GM08714 (cell line): Measurements from ENCODE around the gene ERFL.
"Not testable (repeated sequence)": the region's sequence is repeated elsewhere in the genome, so short reads cannot be mapped to it uniquely, and the experiment has no call there.

Experiments used
- H3K4me3 ChIP-seq: fragments of 200-500 bp; sonication (Bioruptor generic); 2 replicates; pipeline ENCODE4 v1.5.1; 2014; ENCODE audit warnings: mild to moderate bottlenecking, low read length, inconsistent platforms
- ZNF274 ChIP-seq: IDR thresholded peaks from 2 replicates; pipeline ENCODE4 v1.6.1; 2012; ENCODE audit warnings: mild to moderate bottlenecking, low read depth, low read length

The ERFL gene

DNA sequence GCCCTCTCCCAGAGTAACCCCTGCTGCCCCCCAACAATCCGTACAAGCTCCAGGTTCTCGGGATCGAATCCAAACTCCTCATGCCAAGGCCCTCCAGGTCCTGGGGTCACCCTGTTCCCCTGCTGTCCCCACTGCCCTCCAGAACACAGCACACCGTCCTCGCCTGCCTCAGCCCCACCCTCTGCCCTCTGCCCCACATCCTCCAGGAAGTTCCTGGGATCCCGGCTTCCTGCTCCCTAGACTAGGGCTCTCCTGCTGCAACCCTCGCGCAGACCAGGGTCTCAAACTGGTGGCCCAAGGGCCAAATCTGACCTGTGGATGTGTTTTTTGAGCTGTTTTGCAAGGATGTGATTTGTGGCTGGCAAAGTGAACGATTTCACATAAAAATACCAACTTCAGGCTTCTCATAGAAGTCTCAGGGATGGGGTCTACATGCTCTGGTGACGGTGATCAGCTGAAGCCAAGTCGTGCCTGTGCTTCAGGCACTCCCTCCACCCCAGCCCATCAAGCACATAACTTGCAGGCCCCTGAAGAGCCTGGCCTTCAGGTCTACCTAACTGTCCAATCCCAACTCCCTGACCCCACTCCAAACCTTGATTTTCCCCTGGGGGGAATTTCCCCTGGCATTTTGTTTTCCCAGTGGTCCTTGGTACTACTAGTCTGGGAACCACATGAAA is 29.1 kb upstream of the ERFL start:
- H3K4me3 ChIP-seq, result no peak overlapping the region
- no peak for TF ChIP-seq ZNF274

DNA sequence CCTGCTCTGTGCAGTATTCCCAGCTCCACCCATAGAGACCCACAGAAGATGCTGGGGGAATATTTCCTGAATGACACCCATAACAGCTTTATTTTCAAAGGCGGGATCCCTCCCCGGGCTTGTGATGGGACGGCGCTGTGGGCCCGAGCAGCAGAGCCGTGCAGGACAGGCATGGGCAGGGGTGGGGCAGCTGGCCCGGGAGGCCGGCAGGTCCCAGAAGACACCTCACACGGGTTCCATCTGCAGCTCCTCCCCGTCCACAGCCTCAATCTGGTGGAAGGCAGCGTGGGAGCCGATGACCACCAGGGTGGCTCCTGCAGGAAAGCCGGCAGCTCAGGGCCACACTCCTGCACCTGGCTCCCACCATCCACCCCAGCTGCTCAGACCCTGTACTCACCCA is 28.4 kb upstream of the ERFL start:
- no peak for TF ChIP-seq ZNF274
- H3K4me3 ChIP-seq, result no peak overlapping the region

DNA sequence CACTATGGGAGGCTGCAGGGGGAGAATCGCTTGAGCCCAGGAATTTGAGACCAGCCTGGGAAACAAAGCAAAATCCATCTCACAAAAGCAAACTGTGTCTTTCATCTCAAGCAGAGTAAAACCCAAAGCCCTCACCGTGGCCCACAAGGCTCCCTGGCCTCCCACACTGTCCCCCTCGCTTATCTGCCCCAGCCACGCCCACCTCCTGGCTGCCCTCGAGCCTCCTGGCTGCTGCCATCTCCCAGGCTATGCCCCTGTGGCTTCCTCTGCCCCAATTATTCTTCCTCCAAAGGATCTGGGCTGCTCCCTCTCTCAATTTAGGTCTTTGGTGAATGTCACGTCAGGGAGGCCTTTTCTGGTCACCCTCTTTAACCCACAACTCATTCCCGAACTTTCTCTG is 27.3 kb upstream of the ERFL start:
- TF ChIP-seq ZNF274, result no peak
- H3K4me3 ChIP-seq, result no peak overlapping the region

DNA sequence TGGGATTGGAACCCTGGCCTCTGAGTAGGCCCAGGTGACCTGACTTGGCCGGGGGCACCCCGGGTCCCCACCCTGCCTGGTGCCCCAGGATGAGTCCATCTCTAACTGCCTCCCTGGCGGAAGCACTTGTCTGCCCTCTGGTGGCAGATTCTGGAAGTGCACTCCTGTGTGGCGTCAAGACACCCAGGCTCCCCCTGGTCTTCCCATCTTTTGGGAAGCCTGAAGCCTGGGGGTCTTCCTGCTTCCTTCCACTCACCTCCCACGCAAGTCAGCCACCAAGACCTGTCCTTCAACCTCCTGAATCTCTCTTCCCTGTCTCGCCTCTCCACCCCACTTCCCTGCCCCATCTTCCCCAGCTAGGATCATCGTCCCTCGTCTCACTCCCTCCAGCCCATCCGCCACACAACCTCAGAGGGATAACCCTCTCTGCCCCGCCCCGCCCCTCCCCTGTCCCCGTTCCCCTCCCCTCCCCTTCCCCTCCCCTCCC is 23.5 kb upstream of the ERFL start:
- TF ChIP-seq ZNF274, result no peak
- H3K4me3 ChIP-seq, result no peak overlapping the region

DNA sequence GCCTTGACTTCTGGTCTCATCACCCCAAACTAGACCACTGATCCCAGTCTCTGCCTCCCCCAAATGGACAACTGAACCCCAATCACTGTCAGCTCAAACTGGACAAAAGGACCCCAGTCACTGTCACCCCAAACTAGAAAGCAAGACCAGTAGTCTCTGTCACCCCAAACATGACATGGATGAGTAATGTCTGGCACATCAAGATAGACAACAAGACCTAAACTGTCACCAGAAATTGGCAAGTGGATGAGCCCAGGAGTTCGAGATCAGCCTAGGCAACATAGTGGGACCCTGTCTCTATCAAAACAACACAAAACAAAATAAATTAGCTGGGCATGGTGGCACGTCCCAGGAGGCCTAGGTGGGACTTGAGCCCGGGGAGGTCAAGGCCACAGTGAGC is 18.8 kb upstream of the ERFL start:
- H3K4me3 ChIP-seq, result no peak overlapping the region
- no peak for TF ChIP-seq ZNF274

DNA sequence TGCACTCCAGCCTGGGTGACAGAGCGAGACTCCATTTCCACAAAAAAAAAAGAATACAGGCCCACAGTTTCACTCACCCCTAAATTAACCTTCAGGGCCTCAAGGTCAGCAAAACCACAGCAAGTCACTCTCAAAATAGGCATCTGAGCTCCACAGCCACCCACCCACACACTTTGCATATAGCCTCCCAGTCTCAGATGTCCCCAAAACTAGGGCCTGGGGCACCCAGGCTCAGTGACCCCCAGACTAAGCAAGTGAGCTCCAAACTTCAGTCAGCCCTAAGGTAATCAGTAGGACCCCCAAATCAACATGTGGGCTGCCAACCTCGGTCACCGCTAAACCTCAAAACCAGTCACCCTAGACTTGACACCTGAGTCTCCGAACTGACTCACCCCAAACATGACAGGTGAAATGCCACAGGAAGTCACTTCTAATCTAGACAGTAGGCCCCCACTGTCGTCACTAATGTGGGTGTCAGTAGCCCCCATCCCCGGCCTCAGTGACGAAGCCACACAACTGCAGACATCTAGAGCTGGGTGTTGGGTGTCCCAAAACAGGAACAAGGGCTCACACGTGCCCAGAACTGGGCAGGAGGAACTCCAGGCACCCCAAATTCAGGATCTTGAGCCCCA is 17.0 kb upstream of the ERFL start:
- H3K4me3 ChIP-seq, result no peak overlapping the region; the same call in 1 of the 2 replicates

DNA sequence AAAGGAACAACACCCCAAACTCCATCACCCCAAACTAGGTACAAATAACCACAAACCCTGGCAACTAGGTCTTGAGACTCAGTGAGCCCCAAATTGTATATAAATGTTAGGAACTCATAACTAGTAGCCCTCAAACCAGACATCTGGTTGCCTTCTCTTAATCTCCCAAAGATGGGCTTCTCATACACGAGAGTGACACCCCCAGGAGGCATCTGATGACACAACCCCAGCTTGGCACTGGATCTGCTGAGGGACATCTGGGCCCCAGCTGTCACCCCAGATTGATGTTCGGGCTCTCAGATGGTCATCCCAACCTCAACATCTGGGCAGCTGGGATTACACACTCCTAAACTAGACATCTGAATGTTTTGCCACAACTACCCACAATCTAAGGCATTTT is 16.1 kb upstream of the ERFL start:
- H3K4me3 ChIP-seq, result no peak overlapping the region
- TF ChIP-seq ZNF274, result no peak

More for the DNA sequence above, 17.0 kb upstream of the ERFL start:
- TF ChIP-seq ZNF274, result no peak

DNA sequence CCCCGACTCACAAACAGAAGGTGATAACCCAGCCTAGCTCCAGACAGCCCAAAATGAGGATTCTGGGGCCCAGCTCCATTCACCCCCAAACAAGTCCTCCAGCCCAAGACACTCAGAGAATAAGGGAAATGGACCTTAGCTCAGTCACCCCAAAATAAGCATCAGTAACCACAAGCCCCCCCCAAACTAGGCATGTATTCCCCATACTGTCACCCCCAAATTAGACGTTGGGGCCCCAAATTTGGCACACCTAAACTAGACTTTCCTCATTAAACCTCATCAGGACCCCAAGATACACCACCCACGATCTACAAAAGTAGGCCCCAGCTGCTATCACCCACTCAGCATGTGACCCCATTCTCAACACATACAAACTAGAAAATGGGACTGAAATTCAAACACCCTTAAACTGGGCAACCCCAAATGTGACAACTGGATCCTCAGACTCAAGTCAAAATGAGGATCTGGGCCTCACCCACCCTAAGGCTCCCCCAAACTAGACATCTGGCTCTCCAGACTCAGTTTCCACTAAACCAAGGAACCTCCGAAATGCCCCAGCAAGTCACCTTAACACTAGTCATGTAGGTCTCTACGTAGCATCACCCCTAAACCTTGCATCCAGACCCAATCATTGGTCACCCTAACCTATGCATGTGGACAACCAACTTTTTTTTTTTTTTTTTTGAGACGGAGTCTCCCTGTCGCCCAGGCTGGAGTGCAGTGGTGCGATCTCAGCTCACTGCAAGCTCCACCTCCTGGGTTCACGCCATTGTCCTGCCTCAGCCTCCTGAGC is 13.4 kb upstream of the ERFL start:
- H3K4me3 ChIP-seq, result no peak overlapping the region

DNA sequence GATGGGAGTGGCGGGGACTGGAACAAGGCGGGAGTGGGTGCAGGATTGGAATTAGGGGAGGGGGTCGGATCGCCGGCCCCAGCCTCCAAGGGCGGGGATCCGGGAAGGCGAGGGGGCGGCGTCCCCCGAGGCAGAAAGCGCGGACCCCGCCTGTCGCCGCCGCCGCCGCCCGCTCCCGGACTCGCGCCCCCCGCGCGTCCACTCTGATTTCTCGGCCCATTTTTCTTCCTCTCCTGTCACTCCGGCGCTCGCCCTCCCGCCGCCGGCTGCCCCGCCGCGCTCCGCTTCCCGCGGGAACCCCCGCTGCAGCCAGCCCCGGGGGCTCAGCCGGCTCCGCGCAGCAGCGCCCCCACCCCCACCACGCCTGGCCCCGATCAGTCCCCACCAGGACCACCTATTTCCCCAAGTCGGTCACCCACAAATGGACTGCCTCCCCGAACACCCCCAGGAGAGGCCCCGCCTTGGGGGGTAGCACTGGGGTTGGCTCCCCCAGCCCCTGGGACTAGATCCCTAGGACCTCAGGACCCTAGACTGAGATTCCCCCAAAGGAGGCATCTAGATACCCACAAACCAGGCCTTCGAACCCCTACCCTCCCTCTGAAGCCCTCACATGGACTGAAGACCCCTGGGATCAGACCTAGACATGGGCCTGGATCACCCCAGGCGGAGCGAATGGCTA is 12.6 kb upstream of the ERFL start:
- no peak for TF ChIP-seq ZNF274
- peak overlapping the region; percentile 49; the same call in 1 of the 2 replicates for H3K4me3 ChIP-seq

More for the DNA sequence above, 13.4 kb upstream of the ERFL start:
- no peak for TF ChIP-seq ZNF274

DNA sequence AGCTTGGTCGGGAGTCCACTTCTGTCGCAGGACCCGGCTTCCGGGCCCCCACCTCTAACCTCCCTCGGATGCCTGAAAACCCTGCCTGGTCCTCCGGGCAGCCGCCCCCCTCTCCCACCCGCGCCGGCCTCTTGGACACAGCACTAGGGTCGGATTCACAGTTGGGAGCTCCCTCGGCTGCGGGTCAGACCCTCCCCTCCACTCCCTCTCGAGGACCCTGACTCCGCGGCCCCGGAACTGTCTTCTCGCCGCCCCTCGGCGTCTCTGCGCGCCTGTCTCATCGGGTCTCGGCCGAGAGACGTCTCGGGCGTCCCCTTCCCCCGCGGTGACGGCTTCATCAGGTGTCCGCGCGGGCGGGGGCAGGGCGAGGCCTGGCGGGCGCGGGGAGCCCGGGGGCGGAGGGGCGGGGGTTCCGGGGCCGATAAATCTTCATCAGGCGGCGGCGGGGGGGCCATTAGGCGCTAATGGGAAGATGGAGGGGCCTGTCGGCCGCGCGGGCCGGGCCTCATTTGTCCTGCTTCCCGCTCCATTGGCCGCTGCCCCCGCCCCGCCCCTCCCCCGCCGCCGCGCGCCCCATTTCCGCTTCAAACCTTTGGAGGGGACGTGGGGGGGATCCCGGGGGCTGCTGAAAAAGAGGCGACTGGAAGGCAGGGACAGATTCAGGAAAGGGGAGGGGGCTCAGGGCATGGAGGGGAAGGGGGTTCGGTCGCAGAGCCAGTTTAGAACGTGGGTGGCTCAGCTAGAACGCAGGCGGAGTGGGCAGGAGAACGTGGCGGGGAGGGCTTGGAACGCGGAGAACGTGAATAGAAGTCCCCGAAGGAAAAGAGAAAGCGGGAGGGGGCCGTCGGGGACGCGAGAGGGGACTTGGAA is 11.8 kb upstream of the ERFL start:
- no peak for TF ChIP-seq ZNF274
- H3K4me3 ChIP-seq, result peak overlapping the region; percentile 49; the same call in 1 of the 2 replicates

DNA sequence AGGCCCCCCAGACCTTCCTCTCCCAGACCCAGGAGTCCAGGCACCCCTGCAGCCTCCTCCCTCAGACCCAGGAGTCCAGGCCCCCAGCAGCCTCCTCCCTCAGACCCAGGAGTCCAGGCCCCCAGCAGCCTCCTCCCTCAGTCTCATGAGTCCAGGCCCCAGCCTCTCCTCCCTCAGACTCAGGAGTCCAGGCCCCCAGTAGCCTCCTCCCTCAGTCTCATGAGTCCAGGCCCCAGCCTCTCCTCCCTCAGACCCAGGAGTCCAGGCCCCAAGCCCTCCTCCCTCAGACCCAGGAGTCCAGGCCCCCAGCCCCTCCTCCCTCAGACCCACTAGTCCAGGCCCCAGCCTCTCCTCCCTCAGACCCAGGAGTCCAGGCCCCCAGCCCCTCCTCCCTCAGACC is 11.0 kb upstream of the ERFL start:
- H3K4me3 ChIP-seq, result not testable (repeated sequence)

DNA sequence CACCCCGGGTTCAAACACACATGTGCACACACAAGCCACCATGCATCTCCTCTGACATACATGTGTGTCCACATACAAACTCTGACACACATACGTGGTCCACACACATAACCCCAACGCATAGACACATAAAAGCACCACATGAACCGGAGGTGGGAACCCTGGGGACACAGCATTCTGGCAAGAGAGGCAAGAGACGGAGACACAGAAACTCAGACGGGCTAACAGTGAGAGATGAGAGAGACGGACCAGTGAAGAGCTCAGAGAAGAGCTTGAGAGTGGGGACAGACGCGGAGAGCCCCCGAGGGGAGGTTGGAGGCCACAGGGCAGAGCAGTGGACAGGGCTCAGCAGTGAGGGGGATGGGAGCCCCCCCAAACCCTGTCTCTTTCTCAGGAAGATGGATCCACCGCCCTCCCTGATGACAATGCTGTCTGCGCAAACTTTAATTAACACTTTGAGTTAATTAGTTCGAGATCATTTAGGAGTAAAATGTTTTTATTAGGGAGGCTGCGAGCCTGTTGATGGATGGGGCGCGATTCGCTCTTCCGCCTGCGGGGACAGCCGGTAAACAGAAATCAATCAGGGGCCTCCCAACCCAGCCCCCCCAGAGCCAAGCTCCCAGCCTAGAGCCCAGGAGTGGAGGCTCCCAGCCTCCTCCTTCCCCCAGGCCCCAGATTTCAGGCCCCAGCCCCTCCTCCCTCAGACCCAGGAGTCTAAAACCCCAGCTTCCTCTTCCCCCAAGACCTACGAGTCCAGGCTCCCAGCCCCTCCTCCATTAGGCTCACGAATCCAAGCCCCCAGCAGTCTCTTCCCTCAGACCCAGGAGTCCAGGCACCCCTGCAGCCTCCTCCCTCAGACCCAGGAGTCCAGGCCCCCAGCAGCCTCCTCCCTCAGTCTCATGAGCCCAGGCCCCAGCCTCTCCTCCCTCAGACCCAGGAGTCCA is 9.5 kb upstream of the ERFL start:
- TF ChIP-seq ZNF274, result no peak
- no peak overlapping the region for H3K4me3 ChIP-seq
